Esophagus (tissue), 2 donors: ENCODE measurements around the gene SENP3. TPM values are rescaled to one million over a fixed set of nuclear protein-coding genes. Genes with fewer than 3 reads are reported as not detected.
A peak's percentile ranks its signal among the peaks of the same experiment; 100 is the strongest.

Experiments used
- H3K27ac ChIP-seq, 2 donors: one replicate each; pipeline ENCODE4 v1.5.1; 2013; ENCODE audit warnings: low read depth in 2 of 2, mild to moderate bottlenecking in 2 of 2, inconsistent platforms in 1 of 2, low read length in 1 of 2, moderate library complexity in 1 of 2
- H3K27me3 ChIP-seq, 2 donors: one replicate each; pipeline ENCODE4 v1.6.1; 2013; ENCODE audit warnings: low read length in 2 of 2, control low read depth in 1 of 2, mild to moderate bottlenecking in 1 of 2; ENCODE audit not compliant: insufficient read depth in 2 of 2, control insufficient read depth in 1 of 2
- H3K36me3 ChIP-seq, 2 donors: one replicate each; pipeline ENCODE4 v1.6.1; 2013; ENCODE audit warnings: low read length in 1 of 2; ENCODE audit not compliant: control insufficient read depth in 2 of 2, insufficient read depth in 2 of 2
- H3K4me1 ChIP-seq, 2 donors: one replicate each; pipeline ENCODE4 v1.6.1; 2013; ENCODE audit warnings: low read length in 1 of 2; ENCODE audit not compliant: control insufficient read depth in 2 of 2, insufficient read depth in 2 of 2
- H3K4me3 ChIP-seq, 2 donors: one replicate each; pipeline ENCODE4 v1.5.1; 2013; ENCODE audit warnings: low read length in 2 of 2, mild to moderate bottlenecking in 2 of 2, low read depth in 1 of 2, moderate library complexity in 1 of 2
- H3K9me3 ChIP-seq, 2 donors: one replicate each; pipeline ENCODE4 v1.6.1; 2013; ENCODE audit warnings: mild to moderate bottlenecking in 2 of 2, low read depth in 1 of 2, low read length in 1 of 2, moderate library complexity in 1 of 2; ENCODE audit not compliant: control insufficient read depth in 2 of 2, insufficient read depth in 1 of 2
- WGBS, 2 donors: extraction: QIAGEN DNeasy Blood & Tissue Kit; methylation state at CpG; one replicate each; pipeline ENCODE4 v1.1.7; 2013; 5-methylcytosine and 5-hydroxymethylcytosine counted together
- polyA plus RNA-seq, 2 donors: library from polyadenylated mRNA; stranded (reverse); fragments of 200-250 nt; gene quantifications; one replicate each; pipeline ENCODE4 v1.2.3, GENCODE V29; 2013
- donor health status: healthy with polysubstance abuse.
- donor health status: Bipolar disorder and iron deficiency.

Gene SENP3
- polyA plus RNA-seq, 2 donors = 21.6 to 33.6 TPM

GRCh38 chr17:7562208-7562605 is 488 bp downstream of the SENP3 start:
- WGBS, 2 donors = 0 to 1% methylated on average over 21 to 28 of the region's 28 CpGs
- H3K27ac ChIP-seq = peak overlapping the region; percentile 88 to 94
- H3K4me1 ChIP-seq = peaks cover 8 to 24% of the 10 kb centered on the region in 2 donors

GRCh38 chr17:7563115-7563869 is 1.6 kb downstream of the SENP3 start:
- Histone ChIP-seq H3K4me3 (no peak overlapping the region), H3K36me3 (peaks cover 6 to 20% of the 10 kb centered on the region in 2 donors), H3K9me3 (no peaks in the 10 kb centered on the region), H3K27me3 (no peaks in the 10 kb centered on the region), H3K4me1 (peaks cover 7 to 16% of the 10 kb centered on the region in 2 donors), H3K27ac (no peak overlapping the region)
- WGBS, 2 donors = 87 to 88% methylated on average over 29 to 30 of the region's 30 CpGs

More at GRCh38 chr17:7562208-7562605, 488 bp downstream of the SENP3 start:
- peak overlapping the region; percentile 72 to 76 for H3K4me3 ChIP-seq
- no peaks in the 10 kb centered on the region for H3K9me3 ChIP-seq
- H3K36me3 ChIP-seq = peaks cover 6 to 20% of the 10 kb centered on the region in 2 donors
- H3K27me3 ChIP-seq = no peaks in the 10 kb centered on the region

GRCh38 chr17:7569571-7569970 is 7.9 kb downstream of the SENP3 start:
- WGBS, 2 donors = 82 to 87% methylated on average over 5 of the region's 5 CpGs
- H3K9me3 ChIP-seq = no peaks in the 10 kb centered on the region
- no peak overlapping the region for H3K27ac ChIP-seq

GRCh38 chr17:7570351-7570750 is 8.6 kb downstream of the SENP3 start:
- peaks cover 11 to 23% of the 10 kb centered on the region in 2 donors for H3K36me3 ChIP-seq
- H3K9me3 ChIP-seq = no peaks in the 10 kb centered on the region
- peaks cover 0 to 3% of the 10 kb centered on the region in 2 donors for H3K4me1 ChIP-seq
- H3K27me3 ChIP-seq = no peaks in the 10 kb centered on the region
- H3K4me3 ChIP-seq = no peak overlapping the region
- H3K27ac ChIP-seq = no peak overlapping the region
- 92 to 94% methylated on average over 10 of the region's 10 CpGs for WGBS, 2 donors

More at GRCh38 chr17:7569571-7569970, 7.9 kb downstream of the SENP3 start:
- H3K27me3 ChIP-seq = no peaks in the 10 kb centered on the region
- H3K4me1 ChIP-seq = peaks cover 0 to 2% of the 10 kb centered on the region in 2 donors
- H3K36me3 ChIP-seq = peaks cover 13 to 25% of the 10 kb centered on the region in 2 donors
- no peak overlapping the region for H3K4me3 ChIP-seq

- Histone ChIP-seq H3K27ac (peak overlapping the region; percentile 61 to 88), H3K27me3 (no peaks in the 10 kb centered on the region), H3K4me1 (peaks cover 0 to 7% of the 10 kb centered on the region in 2 donors), H3K36me3 (peaks cover 21 to 35% of the 10 kb centered on the region in 2 donors), H3K9me3 (no peaks in the 10 kb centered on the region), H3K4me3 (peak overlapping the region; percentile 40 to 47)
- 0 to 1% methylated on average over 11 of the region's 11 CpGs for WGBS, 2 donors
Measured at GRCh38 chr17:7572338-7572587, 10.5 kb downstream of the SENP3 start.

- 0 to 1% methylated on average over 72 to 73 of the region's 73 CpGs for whole genome bisulfite sequencing, 2 donors
- Histone ChIP-seq H3K36me3 (peaks cover 22 to 40% of the 10 kb centered on the region in 2 donors), H3K27ac (peak overlapping the region; percentile 97 to 98), H3K9me3 (no peaks in the 10 kb centered on the region), H3K4me3 (peak overlapping the region; percentile 97 to 99), H3K27me3 (no peaks in the 10 kb centered on the region), H3K4me1 (peaks cover 0 to 7% of the 10 kb centered on the region in 2 donors)
Measured at GRCh38 chr17:7572588-7573323, 11.0 kb downstream of the SENP3 start.

- Histone ChIP-seq H3K4me1 (peaks cover 0 to 7% of the 10 kb centered on the region in 2 donors), H3K27ac (peak overlapping the region; percentile 97 to 98), H3K36me3 (peaks cover 26 to 44% of the 10 kb centered on the region in 2 donors), H3K9me3 (no peaks in the 10 kb centered on the region), H3K27me3 (no peaks in the 10 kb centered on the region), H3K4me3 (peak overlapping the region; percentile 97 to 99)
- 0% methylated on average over 43 to 71 of the region's 71 CpGs for WGBS, 2 donors
Measured at GRCh38 chr17:7573324-7574080, 11.8 kb downstream of the SENP3 start.

GRCh38 chr17:7574176-7574953 is 12.6 kb downstream of the SENP3 start:
- Histone ChIP-seq H3K27ac (peak overlapping the region; percentile 97 to 98), H3K27me3 (no peaks in the 10 kb centered on the region), H3K4me3 (peak overlapping the region; percentile 97 to 99), H3K36me3 (peaks cover 24 to 49% of the 10 kb centered on the region in 2 donors), H3K4me1 (peaks cover 0 to 11% of the 10 kb centered on the region in 2 donors), H3K9me3 (no peaks in the 10 kb centered on the region)
- 12 to 14% methylated on average over 15 of the region's 15 CpGs for WGBS, 2 donors

- no peaks in the 10 kb centered on the region for H3K27me3 ChIP-seq
- H3K9me3 ChIP-seq = no peaks in the 10 kb centered on the region
- peak overlapping the region in 1 of 2 donors; percentile 20 for H3K4me3 ChIP-seq
- peaks cover 24 to 44% of the 10 kb centered on the region in 2 donors for H3K36me3 ChIP-seq
- WGBS, 2 donors = 48 to 63% methylated on average over 1 of the region's 1 CpG
- H3K27ac ChIP-seq = peak overlapping the region; percentile 65 to 98
- peaks cover 0 to 18% of the 10 kb centered on the region in 2 donors for H3K4me1 ChIP-seq
Measured at GRCh38 chr17:7575481-7575883, 13.8 kb downstream of the SENP3 start.
